Activated CD8-positive, alpha-beta T cell treated with anti-CD3 and anti-CD28 coated beads, Interleukin-2, amount 10 ng/mL, durations not matched to agents 7 days and 5 days (primary cell): ENCODE data around the gene KIAA1755. TPM values are rescaled to one million over a fixed set of nuclear protein-coding genes. Genes with fewer than 3 reads are reported as not detected.

Experiments
- ATAC-seq: fragments of 150-1000 bp; cut with Tn5 transposase; one replicate; pipeline ENCODE4 v1.10.0; 2021; ENCODE audit warnings: moderate library complexity
- CTCF ChIA-PET: fragments of 350-600 bp; sonication (Branson Sonifier 250); formaldehyde crosslinking; loops from one replicate; lab custom pipeline; 2021; ENCODE audit warnings: antibody characterized with exemption; lab: Charles Lee
- POLR2A ChIA-PET: fragments of 350-600 bp; sonication (Branson Sonifier 250); formaldehyde crosslinking; loops from one replicate; lab custom pipeline; 2021; ENCODE audit warnings: antibody characterized with exemption; lab: Charles Lee
- DNase-seq: peaks from one replicate; pipeline ENCODE4 v3.0.0-alpha.2; 2020
- H3K27ac Mint-ChIP-seq: one replicate; pipeline ENCODE4 v1.8.0; 2021; ENCODE audit warnings: mild to moderate bottlenecking, mixed read lengths
- H3K27me3 Mint-ChIP-seq: one replicate; pipeline ENCODE4 v1.8.0; 2021; ENCODE audit warnings: low read depth, mixed read lengths
- H3K36me3 Mint-ChIP-seq: one replicate; pipeline ENCODE4 v1.8.0; 2021; ENCODE audit warnings: low read depth, mixed read lengths
- H3K4me1 Mint-ChIP-seq: one replicate; pipeline ENCODE4 v1.8.0; 2021; ENCODE audit warnings: low read depth, mixed read lengths
- H3K4me3 Mint-ChIP-seq: one replicate; pipeline ENCODE4 v1.8.0; 2021; ENCODE audit warnings: mild to moderate bottlenecking, mixed read lengths
- H3K9me3 Mint-ChIP-seq: one replicate; pipeline ENCODE4 v1.8.0; 2022; ENCODE audit warnings: mixed read lengths; ENCODE audit not compliant: insufficient read depth
- total RNA-seq, 2 experiments: library from RNA; stranded (reverse); gene quantifications; one replicate each; pipeline ENCODE4 v1.2.3, GENCODE V29; 2021

The KIAA1755 gene
- total RNA-seq, 2 experiments from 2014 or later: not detected

- Mint-ChIP-seq H3K27ac (no peak overlapping the region), H3K27me3 (no peaks in the 10 kb centered on the region), H3K4me1 (no peaks in the 10 kb centered on the region), H3K9me3 (peaks cover 18% of the 10 kb centered on the region), H3K4me3 (no peak overlapping the region), H3K36me3 (peaks cover 3% of the 10 kb centered on the region)
- ATAC-seq: no peak
- ChIA-PET POLR2A (no interaction called here), CTCF (no interaction called here)
- DNase-seq: no peak
Observed at GRCh38 chr20:38245753-38246152, 14.8 kb downstream of the KIAA1755 start.

GRCh38 chr20:38243709-38244020 is 16.9 kb downstream of the KIAA1755 start:
- Mint-ChIP-seq H3K36me3 (peaks cover 3% of the 10 kb centered on the region), H3K9me3 (peaks cover 22% of the 10 kb centered on the region), H3K4me3 (no peak overlapping the region), H3K27ac (no peak overlapping the region), H3K27me3 (no peaks in the 10 kb centered on the region), H3K4me1 (no peaks in the 10 kb centered on the region)
- DNase-seq (no peak), ATAC-seq (no peak)
- CTCF ChIA-PET: interaction anchor here (2.9 kb wide), 1 partner anchor 22 kb away, joined by 11 read pairs; no protein-coding TSS in a partner anchor
- POLR2A ChIA-PET: no interaction called here

- no peak for ATAC-seq
- Mint-ChIP-seq H3K27me3 (no peaks in the 10 kb centered on the region), H3K27ac (no peak overlapping the region), H3K9me3 (peaks cover 22% of the 10 kb centered on the region), H3K4me1 (no peaks in the 10 kb centered on the region), H3K36me3 (peaks cover 3% of the 10 kb centered on the region), H3K4me3 (no peak overlapping the region)
- CTCF ChIA-PET: interaction anchor here (0.6 to 2.9 kb wide), 2 partner anchors 21 to 193 kb away, joined by 3 to 11 read pairs; no protein-coding TSS in a partner anchor
- POLR2A ChIA-PET: no interaction called here
- peak; percentile 30 for DNase-seq
Observed at GRCh38 chr20:38242848-38243708, 17.5 kb downstream of the KIAA1755 start.

GRCh38 chr20:38241201-38241600 is 19.3 kb downstream of the KIAA1755 start:
- Mint-ChIP-seq H3K9me3 (peaks cover 22% of the 10 kb centered on the region), H3K4me3 (no peak overlapping the region), H3K27ac (no peak overlapping the region), H3K4me1 (no peaks in the 10 kb centered on the region), H3K36me3 (peaks cover 3% of the 10 kb centered on the region), H3K27me3 (peaks cover 2% of the 10 kb centered on the region)
- ChIA-PET CTCF (no interaction called here), POLR2A (no interaction called here)
- DNase-seq: no peak
- no peak for ATAC-seq

- DNase-seq: no peak
- Mint-ChIP-seq H3K27ac (no peak overlapping the region), H3K4me3 (no peak overlapping the region), H3K27me3 (peaks cover 2% of the 10 kb centered on the region), H3K9me3 (peaks cover 22% of the 10 kb centered on the region), H3K36me3 (peaks cover 3% of the 10 kb centered on the region), H3K4me1 (no peaks in the 10 kb centered on the region)
- no peak for ATAC-seq
- ChIA-PET POLR2A (no interaction called here), CTCF (interaction anchor here (1.3 kb wide), 1 partner anchor 18 kb away, joined by 3 read pairs; no protein-coding TSS in a partner anchor)
Observed at GRCh38 chr20:38239441-38239840, 21.1 kb downstream of the KIAA1755 start.

- H3K27ac Mint-ChIP-seq: no peak overlapping the region
- H3K27me3 Mint-ChIP-seq: peaks cover 2% of the 10 kb centered on the region
- ATAC-seq (no peak), DNase-seq (no peak)
- POLR2A ChIA-PET: no interaction called here
- peaks cover 21% of the 10 kb centered on the region for H3K9me3 Mint-ChIP-seq
- no peak overlapping the region for H3K4me3 Mint-ChIP-seq
- CTCF ChIA-PET: interaction anchor here (1.3 kb wide), 1 partner anchor 17 kb away, joined by 3 read pairs; no protein-coding TSS in a partner anchor
- no peaks in the 10 kb centered on the region for H3K4me1 Mint-ChIP-seq
- peaks cover 3% of the 10 kb centered on the region for H3K36me3 Mint-ChIP-seq
Observed at GRCh38 chr20:38238829-38239228, 21.7 kb downstream of the KIAA1755 start.

GRCh38 chr20:38237381-38237780 is 23.2 kb downstream of the KIAA1755 start:
- POLR2A ChIA-PET: no interaction called here

GRCh38 chr20:38231531-38232121 is 28.9 kb downstream of the KIAA1755 start:
- no peak for ATAC-seq
- H3K36me3 Mint-ChIP-seq: no peaks in the 10 kb centered on the region
- H3K4me3 Mint-ChIP-seq: no peak overlapping the region
- ChIA-PET CTCF (interaction anchor here (3.1 kb wide), 1 partner anchor 10 kb away, joined by 25 read pairs; no protein-coding TSS in a partner anchor), POLR2A (interaction anchor here (0.6 kb wide), 1 partner anchor 894 kb away, joined by 3 read pairs; no protein-coding TSS in a partner anchor)
- no peak for DNase-seq
- H3K27me3 Mint-ChIP-seq: peaks cover 3% of the 10 kb centered on the region
- no peaks in the 10 kb centered on the region for H3K9me3 Mint-ChIP-seq
- H3K4me1 Mint-ChIP-seq: peaks cover 10% of the 10 kb centered on the region
- H3K27ac Mint-ChIP-seq: no peak overlapping the region

More at GRCh38 chr20:38237381-38237780, 23.2 kb downstream of the KIAA1755 start:
- Mint-ChIP-seq H3K4me3 (no peak overlapping the region), H3K9me3 (peaks cover 8% of the 10 kb centered on the region), H3K4me1 (no peaks in the 10 kb centered on the region), H3K27me3 (peaks cover 2% of the 10 kb centered on the region), H3K36me3 (peaks cover 3% of the 10 kb centered on the region), H3K27ac (no peak overlapping the region)
- ATAC-seq: no peak
- CTCF ChIA-PET: no interaction called here
- no peak for DNase-seq

- Mint-ChIP-seq H3K4me1 (peaks cover 10% of the 10 kb centered on the region), H3K36me3 (no peaks in the 10 kb centered on the region), H3K9me3 (no peaks in the 10 kb centered on the region), H3K27ac (no peak overlapping the region), H3K4me3 (no peak overlapping the region), H3K27me3 (peaks cover 4% of the 10 kb centered on the region)
- POLR2A ChIA-PET: interaction anchor here (0.6 kb wide), 1 partner anchor 895 kb away, joined by 3 read pairs; no protein-coding TSS in a partner anchor
- ATAC-seq: no peak
- CTCF ChIA-PET: interaction anchor here (1.3 to 3.1 kb wide), 2 partner anchors 9 to 21 kb away, joined by 3 to 25 read pairs; no protein-coding TSS in a partner anchor
- DNase-seq: no peak
Observed at GRCh38 chr20:38230957-38231526, 29.5 kb downstream of the KIAA1755 start.

- CTCF ChIA-PET: interaction anchor here (1.3 to 3.1 kb wide), 2 partner anchors 8 to 20 kb away, joined by 3 to 25 read pairs; no protein-coding TSS in a partner anchor
- POLR2A ChIA-PET: no interaction called here
- no peak overlapping the region for H3K4me3 Mint-ChIP-seq
- no peaks in the 10 kb centered on the region for H3K9me3 Mint-ChIP-seq
- H3K36me3 Mint-ChIP-seq: no peaks in the 10 kb centered on the region
- H3K27ac Mint-ChIP-seq: no peak overlapping the region
- DNase-seq (no peak), ATAC-seq (no peak)
- peaks cover 10% of the 10 kb centered on the region for H3K4me1 Mint-ChIP-seq
- peaks cover 4% of the 10 kb centered on the region for H3K27me3 Mint-ChIP-seq
Observed at GRCh38 chr20:38230253-38230551, 30.3 kb downstream of the KIAA1755 start.

- Mint-ChIP-seq H3K4me1 (peaks cover 10% of the 10 kb centered on the region), H3K9me3 (no peaks in the 10 kb centered on the region), H3K27me3 (peaks cover 4% of the 10 kb centered on the region), H3K27ac (no peak overlapping the region), H3K36me3 (no peaks in the 10 kb centered on the region), H3K4me3 (no peak overlapping the region)
- CTCF ChIA-PET: interaction anchor here (1.3 to 3.1 kb wide), 2 partner anchors 8 to 20 kb away, joined by 3 to 25 read pairs; no protein-coding TSS in a partner anchor
- DNase-seq (peak; percentile 23), ATAC-seq (no peak)
- POLR2A ChIA-PET: no interaction called here
Observed at GRCh38 chr20:38229376-38230252, 30.9 kb downstream of the KIAA1755 start.
